BLaER1 (cell line): ENCODE measurements around the gene ZNF236.

ENCODE experiments used
- H3K27ac ChIP-seq: shearing (Covaris generic); formaldehyde crosslinking; 2 replicates; pipeline ENCODE4 v1.8.1; 2022
- H3K27me3 ChIP-seq: shearing (Covaris generic); formaldehyde crosslinking; 2 replicates; pipeline ENCODE4 v1.8.1; 2022
- H3K36me3 ChIP-seq: shearing (Covaris generic); formaldehyde crosslinking; 2 replicates; pipeline ENCODE4 v1.8.1; 2022
- H3K4me1 ChIP-seq: shearing (Covaris generic); formaldehyde crosslinking; 2 replicates; pipeline ENCODE4 v1.8.1; 2022
- H3K4me2 ChIP-seq: shearing (Covaris generic); formaldehyde crosslinking; 2 replicates; pipeline ENCODE4 v1.8.1; 2022
- H3K4me3 ChIP-seq: shearing (Covaris generic); formaldehyde crosslinking; 2 replicates; pipeline ENCODE4 v1.8.1; 2022
- H3K9ac ChIP-seq: shearing (Covaris generic); formaldehyde crosslinking; 2 replicates; pipeline ENCODE4 v1.8.1; 2022
- H3K9me3 ChIP-seq: shearing (Covaris generic); formaldehyde crosslinking; 2 replicates; pipeline ENCODE4 v1.8.1; 2022
- H4K20me1 ChIP-seq: shearing (Covaris generic); formaldehyde crosslinking; 2 replicates; pipeline ENCODE4 v1.8.1; 2022
- Cebpa-rat ChIP-seq: shearing (Covaris generic); IDR thresholded peaks from 2 replicates; pipeline ENCODE4 v1.8.1; 2022

ZNF236 gene

DNA sequence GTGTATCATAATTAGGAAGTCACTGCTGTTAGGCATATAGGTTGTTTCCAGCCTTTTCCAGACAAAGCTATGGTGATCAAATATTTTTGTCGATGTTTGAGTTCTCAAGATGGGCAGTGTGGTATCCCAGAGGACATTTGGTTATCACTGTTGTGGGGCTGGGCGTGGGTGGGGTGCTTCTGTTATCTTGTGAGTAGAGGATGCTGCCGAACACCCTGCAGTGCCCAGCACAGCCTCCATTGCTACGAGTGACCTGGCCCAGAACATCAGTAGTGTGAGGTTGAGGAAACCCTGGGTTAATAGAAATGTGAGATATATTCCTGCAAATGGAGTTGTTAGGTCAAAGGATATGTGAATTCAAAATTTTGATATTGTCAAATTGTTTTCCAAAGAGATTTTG, 33.2 kb downstream of the ZNF236 start:
- H4K20me1 ChIP-seq, result no peaks in the 10 kb centered on the region
- no peaks in the 10 kb centered on the region for H3K27me3 ChIP-seq
- H3K27ac ChIP-seq, result no peak overlapping the region
- peaks cover 61% of the 10 kb centered on the region for H3K36me3 ChIP-seq
- no peak overlapping the region for H3K4me2 ChIP-seq
- TF ChIP-seq Cebpa-rat, result no peak
- no peaks in the 10 kb centered on the region for H3K9me3 ChIP-seq
- no peak overlapping the region for H3K4me3 ChIP-seq
- no peak overlapping the region for H3K9ac ChIP-seq
- H3K4me1 ChIP-seq, result peaks cover 16% of the 10 kb centered on the region

DNA sequence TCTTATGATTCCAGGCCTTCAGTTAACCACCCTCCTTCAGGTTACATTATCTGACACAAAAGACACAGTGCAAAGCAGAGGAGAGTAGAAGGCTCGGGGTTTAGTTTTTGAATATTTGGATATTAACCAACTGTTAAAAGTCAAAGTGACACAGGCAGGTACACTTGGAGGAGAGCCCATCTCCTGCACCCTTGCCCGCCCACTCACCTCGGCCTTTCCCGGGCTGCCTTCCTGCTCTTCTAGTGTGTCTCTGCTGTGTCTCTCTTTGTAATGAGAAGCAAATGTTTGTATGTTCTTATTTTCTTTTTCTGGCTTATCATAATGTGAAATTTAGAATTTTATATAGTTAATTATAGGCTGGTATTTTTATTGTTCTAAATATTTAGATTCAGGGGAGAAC, 35.1 kb downstream of the ZNF236 start:
- no peak for TF ChIP-seq Cebpa-rat
- peaks cover 16% of the 10 kb centered on the region for H3K4me1 ChIP-seq
- H3K36me3 ChIP-seq, result peaks cover 64% of the 10 kb centered on the region
- no peak overlapping the region for H3K4me3 ChIP-seq
- H3K9ac ChIP-seq, result no peak overlapping the region
- H3K9me3 ChIP-seq, result no peaks in the 10 kb centered on the region
- H3K4me2 ChIP-seq, result no peak overlapping the region
- H3K27ac ChIP-seq, result no peak overlapping the region
- H3K27me3 ChIP-seq, result no peaks in the 10 kb centered on the region
- no peaks in the 10 kb centered on the region for H4K20me1 ChIP-seq

DNA sequence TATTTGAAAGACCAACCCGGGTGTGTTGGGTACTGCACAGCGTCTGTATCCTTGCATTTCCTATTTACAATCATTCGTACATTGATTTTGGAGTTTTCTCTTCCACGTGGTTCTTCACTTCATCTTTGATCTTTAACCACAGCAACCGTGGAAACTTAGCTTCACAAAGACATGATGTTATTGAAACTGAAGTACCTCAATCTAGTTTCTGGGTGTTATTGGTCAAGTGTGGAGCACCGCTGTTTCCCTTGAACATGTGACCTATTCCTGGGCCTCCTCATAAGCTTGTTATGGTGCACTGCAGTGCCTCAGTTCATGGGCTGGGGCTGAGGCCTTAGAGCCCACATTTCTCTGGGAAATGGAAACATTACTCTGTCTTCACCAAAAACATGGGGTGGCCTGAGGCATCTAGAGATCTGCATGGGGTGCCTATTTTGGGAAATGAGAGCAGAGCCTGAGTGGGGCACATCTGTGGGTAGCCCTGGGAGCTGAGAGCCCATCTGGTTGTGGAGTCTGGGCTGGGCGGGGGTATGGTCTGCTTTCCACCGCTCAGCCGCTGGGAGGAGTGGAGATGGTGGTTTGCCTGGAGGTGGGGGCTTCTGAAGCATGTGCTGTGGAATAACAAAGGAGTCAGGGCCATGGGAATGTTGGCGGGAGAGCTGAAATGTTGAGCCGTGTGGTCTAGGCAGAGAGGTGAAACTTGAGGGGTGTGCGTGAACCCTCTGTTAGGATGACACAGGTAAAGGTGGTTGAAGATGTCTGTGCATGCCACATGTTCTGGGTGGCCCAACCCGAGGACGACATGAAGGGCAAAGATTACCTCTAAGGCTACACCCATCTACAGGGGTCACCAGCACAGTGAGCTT, 37.4 kb downstream of the ZNF236 start:
- H3K4me2 ChIP-seq, result peak overlapping the region; percentile 11; the same call in 1 of the 2 replicates
- no peak for TF ChIP-seq Cebpa-rat
- peaks cover 64% of the 10 kb centered on the region for H3K36me3 ChIP-seq
- peaks cover 16% of the 10 kb centered on the region for H3K4me1 ChIP-seq
- no peak overlapping the region for H3K4me3 ChIP-seq
- H3K27me3 ChIP-seq, result no peaks in the 10 kb centered on the region
- no peaks in the 10 kb centered on the region for H4K20me1 ChIP-seq
- H3K9ac ChIP-seq, result no peak overlapping the region
- H3K9me3 ChIP-seq, result no peaks in the 10 kb centered on the region
- H3K27ac ChIP-seq, result no peak overlapping the region

GRCh38 chr18:76860411-76860810, 38.1 kb downstream of the ZNF236 start:
- peaks cover 57% of the 10 kb centered on the region for H3K36me3 ChIP-seq
- no peaks in the 10 kb centered on the region for H4K20me1 ChIP-seq
- TF ChIP-seq Cebpa-rat, result no peak
- H3K4me2 ChIP-seq, result peak overlapping the region; percentile 11; the same call in 1 of the 2 replicates
- no peaks in the 10 kb centered on the region for H3K27me3 ChIP-seq
- H3K27ac ChIP-seq, result no peak overlapping the region
- H3K4me1 ChIP-seq, result peaks cover 16% of the 10 kb centered on the region
- H3K9me3 ChIP-seq, result no peaks in the 10 kb centered on the region
- H3K4me3 ChIP-seq, result no peak overlapping the region
- no peak overlapping the region for H3K9ac ChIP-seq

GRCh38 chr18:76866666-76867065, 44.3 kb downstream of the ZNF236 start:
- no peaks in the 10 kb centered on the region for H3K4me1 ChIP-seq
- no peak overlapping the region for H3K27ac ChIP-seq
- no peak overlapping the region for H3K9ac ChIP-seq
- no peak overlapping the region for H3K4me2 ChIP-seq
- no peak overlapping the region for H3K4me3 ChIP-seq
- H4K20me1 ChIP-seq, result no peaks in the 10 kb centered on the region
- no peaks in the 10 kb centered on the region for H3K9me3 ChIP-seq
- no peaks in the 10 kb centered on the region for H3K27me3 ChIP-seq
- peaks cover 69% of the 10 kb centered on the region for H3K36me3 ChIP-seq
- TF ChIP-seq Cebpa-rat, result no peak

- no peak overlapping the region for H3K9ac ChIP-seq
- no peak overlapping the region for H3K4me3 ChIP-seq
- H4K20me1 ChIP-seq, result peaks cover 6% of the 10 kb centered on the region
- H3K27ac ChIP-seq, result no peak overlapping the region
- no peaks in the 10 kb centered on the region for H3K9me3 ChIP-seq
- no peak overlapping the region for H3K4me2 ChIP-seq
- H3K27me3 ChIP-seq, result no peaks in the 10 kb centered on the region
- H3K4me1 ChIP-seq, result no peaks in the 10 kb centered on the region
- peaks cover 74% of the 10 kb centered on the region for H3K36me3 ChIP-seq
- no peak for TF ChIP-seq Cebpa-rat
Measured at GRCh38 chr18:76873311-76873710, 51.0 kb downstream of the ZNF236 start.

- H3K36me3 ChIP-seq, result peaks cover 70% of the 10 kb centered on the region
Measured at GRCh38 chr18:76873713-76874112, 51.4 kb downstream of the ZNF236 start.

DNA sequence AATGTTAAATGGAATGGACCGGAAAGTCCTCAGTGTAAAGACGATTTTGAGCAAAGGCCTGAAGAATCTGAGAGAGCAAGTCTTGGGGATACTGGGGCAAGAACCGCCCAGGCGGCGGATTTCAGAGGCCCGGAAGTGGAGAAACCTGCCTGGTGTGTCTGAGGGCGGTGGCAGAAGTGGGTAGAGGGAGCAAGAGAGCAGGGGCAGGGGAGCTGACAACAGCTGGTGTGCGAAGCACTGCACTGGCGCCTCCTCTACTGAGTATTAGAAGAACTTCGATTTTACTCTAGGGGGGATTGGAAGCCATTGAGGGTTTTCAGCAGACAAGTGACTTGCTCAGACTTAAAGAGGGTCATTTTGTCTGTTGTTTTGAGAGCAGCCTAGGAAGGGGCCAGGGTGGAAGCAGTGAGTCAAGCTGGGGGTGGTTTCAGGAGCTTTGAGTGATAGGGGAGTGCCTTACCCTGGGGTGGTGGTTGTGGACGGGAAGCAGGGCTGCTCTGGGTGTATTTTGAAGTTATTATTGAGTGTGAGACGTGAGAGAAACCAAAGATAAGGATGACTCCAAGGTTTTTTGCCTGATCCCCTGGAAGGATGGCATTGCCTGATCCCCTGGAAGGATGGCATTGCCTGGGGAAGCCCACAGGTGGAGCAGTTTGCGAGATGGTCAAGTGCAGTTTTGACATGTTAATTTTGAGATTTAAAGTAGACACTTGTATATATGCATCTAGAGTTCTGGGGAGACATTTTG, 52.5 kb downstream of the ZNF236 start:
- H3K4me1 ChIP-seq, result no peaks in the 10 kb centered on the region
- H4K20me1 ChIP-seq, result peaks cover 6% of the 10 kb centered on the region

More at GRCh38 chr18:76873713-76874112, 51.4 kb downstream of the ZNF236 start:
- no peak overlapping the region for H3K27ac ChIP-seq
- no peaks in the 10 kb centered on the region for H3K9me3 ChIP-seq
- no peak for TF ChIP-seq Cebpa-rat
- H3K27me3 ChIP-seq, result no peaks in the 10 kb centered on the region
- H3K4me1 ChIP-seq, result no peaks in the 10 kb centered on the region
- H3K9ac ChIP-seq, result no peak overlapping the region
- no peak overlapping the region for H3K4me3 ChIP-seq
- H3K4me2 ChIP-seq, result no peak overlapping the region
- peaks cover 6% of the 10 kb centered on the region for H4K20me1 ChIP-seq

DNA sequence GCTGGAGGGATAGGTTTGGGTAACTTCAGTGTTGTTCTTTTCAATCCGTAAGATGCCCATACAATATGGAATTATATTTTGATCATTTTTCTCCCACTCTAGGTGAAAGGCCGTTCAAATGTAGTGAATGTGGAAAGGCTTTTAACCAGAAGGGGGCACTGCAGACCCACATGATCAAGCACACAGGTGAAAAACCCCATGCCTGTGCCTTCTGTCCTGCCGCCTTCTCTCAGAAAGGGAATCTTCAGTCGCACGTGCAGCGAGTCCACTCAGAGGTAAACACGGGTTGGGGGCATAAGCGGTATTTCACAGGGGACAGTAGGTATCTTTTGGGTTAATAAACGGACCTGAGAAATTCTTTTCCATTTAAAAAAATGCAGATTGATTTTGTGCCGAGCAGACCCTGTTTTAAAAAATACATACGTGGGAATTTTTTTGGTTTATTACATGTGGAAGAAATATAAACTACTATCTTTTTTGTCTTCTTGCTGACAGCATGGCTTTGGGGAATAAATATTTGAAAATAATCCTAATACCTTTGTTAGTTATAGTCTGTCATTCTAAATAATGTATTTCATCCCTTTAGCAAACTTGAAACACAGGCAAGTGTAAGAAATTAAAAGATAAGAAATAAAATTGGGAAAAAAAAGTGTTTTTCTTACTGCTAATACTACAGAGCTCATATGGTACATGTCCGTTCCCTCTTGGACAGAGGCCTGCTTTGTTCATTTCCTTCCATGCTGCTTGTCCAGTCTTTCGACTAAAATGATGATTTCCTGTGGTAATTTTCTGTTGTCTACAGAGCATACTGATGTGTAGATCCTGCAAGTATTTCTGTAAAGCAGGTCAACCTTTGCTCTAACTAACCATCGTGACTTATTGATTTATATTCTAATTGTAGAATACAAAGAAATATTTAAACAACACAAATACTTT, 53.3 kb downstream of the ZNF236 start:
- Histone ChIP-seq H3K4me3 (no peak overlapping the region), H3K4me2 (no peak overlapping the region), H4K20me1 (peaks cover 6% of the 10 kb centered on the region), H3K9ac (no peak overlapping the region), H3K4me1 (no peaks in the 10 kb centered on the region), H3K36me3 (peaks cover 68% of the 10 kb centered on the region), H3K27ac (no peak overlapping the region), H3K27me3 (no peaks in the 10 kb centered on the region), H3K9me3 (no peaks in the 10 kb centered on the region)
- TF ChIP-seq Cebpa-rat, result no peak

More for the DNA sequence above, 52.5 kb downstream of the ZNF236 start:
- H3K27me3 ChIP-seq, result no peaks in the 10 kb centered on the region
- TF ChIP-seq Cebpa-rat, result no peak
- H3K4me2 ChIP-seq, result no peak overlapping the region
- no peak overlapping the region for H3K9ac ChIP-seq
- no peak overlapping the region for H3K4me3 ChIP-seq
- no peaks in the 10 kb centered on the region for H3K9me3 ChIP-seq
- no peak overlapping the region for H3K27ac ChIP-seq
- H3K36me3 ChIP-seq, result peaks cover 68% of the 10 kb centered on the region
